ENCODE measurements around the gene KLHL35.

Gene KLHL35

GRCh38 chr11:75441804-75442132, 8.8 kb upstream of the KLHL35 start:
- FAIRE-seq, result no peak

DNA sequence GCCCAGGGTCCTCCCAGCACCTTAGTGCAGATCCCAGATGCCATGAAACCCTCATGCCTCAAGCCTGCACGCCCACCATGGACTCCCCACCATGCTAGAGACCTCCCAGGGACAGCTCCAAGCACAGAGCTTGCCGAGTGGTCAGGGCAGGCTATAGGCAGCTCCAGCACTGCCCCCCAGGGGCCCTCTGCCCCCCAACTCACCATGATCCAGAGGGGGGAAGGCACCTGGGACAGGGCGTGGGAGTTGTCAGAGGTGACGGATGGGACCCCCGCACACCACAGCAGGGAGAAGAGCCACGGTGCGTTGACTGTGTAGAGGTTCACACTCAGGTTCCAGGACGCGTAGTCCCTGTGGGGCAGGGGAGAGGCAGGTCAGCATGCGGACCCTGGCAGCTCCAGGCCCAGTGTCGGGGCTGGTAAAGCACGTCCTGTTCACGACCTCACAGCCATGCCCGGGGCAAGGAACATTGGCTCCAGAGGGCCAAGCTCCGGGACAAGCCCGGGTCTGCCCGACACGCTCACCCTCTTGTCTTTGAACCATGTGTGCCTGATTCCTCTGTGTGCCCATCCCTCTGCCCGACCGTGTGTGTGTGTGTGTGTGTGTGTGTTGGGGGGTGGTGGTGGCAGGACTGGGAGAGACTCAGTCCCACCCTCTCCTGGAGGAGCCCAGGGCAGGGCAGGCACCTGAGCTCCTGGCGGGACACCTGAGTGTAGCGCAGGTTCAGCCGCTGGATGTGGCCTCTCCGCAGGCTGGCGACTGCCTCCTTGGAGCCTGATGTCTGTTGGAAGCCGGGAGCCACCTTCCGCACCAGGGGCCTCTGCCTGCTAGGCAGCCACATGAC, 8.2 kb upstream of the KLHL35 start:
- no peak for FAIRE-seq

DNA sequence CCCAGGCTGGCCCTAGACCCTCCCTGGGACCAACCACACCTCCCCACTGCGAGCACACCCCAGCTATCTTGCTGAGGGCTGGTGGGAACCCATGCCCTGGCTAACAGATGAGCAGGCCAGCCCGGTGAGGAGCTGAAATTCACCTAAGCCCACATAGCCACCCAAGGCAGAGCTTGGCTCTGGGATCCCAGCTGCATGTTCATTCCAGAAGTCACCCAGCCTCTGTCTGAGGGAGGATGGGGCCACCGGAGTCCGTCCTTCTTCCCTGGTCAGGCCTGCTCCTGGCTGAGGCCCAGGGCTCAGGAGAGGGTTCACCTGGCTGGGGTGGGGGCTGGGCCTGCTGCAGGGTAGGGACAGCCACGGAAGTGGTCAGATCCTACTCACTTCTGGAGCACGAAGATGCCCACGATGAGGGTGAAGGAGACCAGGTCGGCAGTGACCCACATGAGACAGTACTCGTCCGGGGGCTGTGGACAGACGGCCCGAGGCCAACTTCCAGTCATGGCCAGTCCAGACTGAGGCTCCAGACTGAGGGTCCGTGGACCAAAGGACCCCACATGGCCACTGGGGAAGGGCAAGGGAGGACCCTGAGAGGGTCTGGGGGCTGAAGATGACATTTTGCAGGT, 6.6 kb upstream of the KLHL35 start:
- FAIRE-seq, result no peak

GRCh38 chr11:75439026-75439425, 6.0 kb upstream of the KLHL35 start:
- no peak for FAIRE-seq

- no peak for FAIRE-seq
Measured at GRCh38 chr11:75437966-75438659, 5.1 kb upstream of the KLHL35 start.

- FAIRE-seq, result no peak
Measured at GRCh38 chr11:75436806-75437205, 3.8 kb upstream of the KLHL35 start.

- no peak for FAIRE-seq
Measured at GRCh38 chr11:75435571-75435925, 2.5 kb upstream of the KLHL35 start.

- FAIRE-seq, result no peak
Measured at GRCh38 chr11:75434886-75435570, 2.0 kb upstream of the KLHL35 start.

GRCh38 chr11:75434051-75434450, 1.0 kb upstream of the KLHL35 start:
- no peak for FAIRE-seq

DNA sequence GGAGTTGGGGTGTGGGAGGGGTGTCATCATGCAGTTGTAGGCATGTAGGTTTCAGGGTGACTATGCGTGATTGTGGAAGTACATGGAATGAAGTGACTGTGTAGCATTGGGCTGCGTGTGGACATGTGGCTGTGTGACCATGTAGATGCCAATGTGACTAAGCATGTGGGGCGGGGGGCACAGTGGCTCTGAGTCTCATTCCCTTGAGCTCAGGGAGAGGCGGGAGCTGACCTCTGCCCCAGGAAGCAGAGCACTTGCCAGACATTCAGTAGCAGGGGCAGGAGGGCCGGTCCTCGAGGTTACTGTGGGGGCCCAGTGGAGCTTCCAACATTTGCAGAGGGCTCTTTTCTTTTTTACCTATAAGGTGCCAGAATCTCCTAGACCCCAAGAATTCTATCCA, 440 bp upstream of the KLHL35 start:
- FAIRE-seq, result no peak

DNA sequence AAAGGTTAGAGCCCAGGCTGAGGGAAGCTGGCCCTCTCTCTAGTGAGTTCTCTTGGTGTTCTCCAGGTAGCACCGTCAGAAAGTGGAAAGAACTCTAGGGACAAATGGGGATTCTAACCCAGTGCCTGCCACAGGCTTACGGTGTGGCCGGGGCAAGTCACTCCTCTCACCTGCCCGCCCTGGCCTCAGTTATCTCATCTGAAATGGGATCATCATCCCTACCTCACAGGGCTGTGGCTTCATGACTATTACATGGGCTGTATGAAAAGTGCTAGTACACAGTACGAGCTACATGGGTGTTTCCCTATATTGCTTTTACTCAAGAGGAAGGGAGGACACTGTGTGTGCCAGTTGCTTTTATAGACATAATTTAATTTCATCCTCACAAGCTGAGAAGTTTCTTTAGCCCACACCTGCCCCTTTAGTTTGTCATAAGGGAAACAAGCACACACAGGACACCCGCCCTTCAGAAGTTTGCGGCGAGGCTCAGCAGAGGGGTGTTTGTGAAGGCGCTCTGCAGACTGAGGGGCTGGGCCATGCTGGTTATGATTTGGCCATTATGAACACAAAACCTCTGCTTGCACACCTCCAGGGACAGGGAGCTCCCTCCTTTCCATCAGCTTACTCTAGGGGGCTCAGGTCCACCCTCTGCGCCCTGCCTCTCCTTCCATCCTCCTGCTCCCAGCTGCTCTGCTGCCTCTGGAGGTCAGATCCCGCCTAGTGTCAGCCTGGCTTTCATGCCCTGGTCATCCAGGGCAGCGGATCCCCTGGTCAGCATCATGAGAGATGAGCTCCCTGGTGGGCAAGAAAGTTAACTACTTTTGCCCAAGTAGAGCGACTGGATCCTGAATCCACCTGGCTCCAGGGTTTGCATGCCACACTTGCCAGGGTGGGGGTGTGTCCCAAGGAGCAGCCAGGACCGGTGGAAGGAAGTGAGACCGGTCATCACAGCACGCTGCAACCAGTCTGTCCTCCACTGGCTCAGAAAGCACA, 1.2 kb downstream of the KLHL35 start:
- FAIRE-seq, result no peak

DNA sequence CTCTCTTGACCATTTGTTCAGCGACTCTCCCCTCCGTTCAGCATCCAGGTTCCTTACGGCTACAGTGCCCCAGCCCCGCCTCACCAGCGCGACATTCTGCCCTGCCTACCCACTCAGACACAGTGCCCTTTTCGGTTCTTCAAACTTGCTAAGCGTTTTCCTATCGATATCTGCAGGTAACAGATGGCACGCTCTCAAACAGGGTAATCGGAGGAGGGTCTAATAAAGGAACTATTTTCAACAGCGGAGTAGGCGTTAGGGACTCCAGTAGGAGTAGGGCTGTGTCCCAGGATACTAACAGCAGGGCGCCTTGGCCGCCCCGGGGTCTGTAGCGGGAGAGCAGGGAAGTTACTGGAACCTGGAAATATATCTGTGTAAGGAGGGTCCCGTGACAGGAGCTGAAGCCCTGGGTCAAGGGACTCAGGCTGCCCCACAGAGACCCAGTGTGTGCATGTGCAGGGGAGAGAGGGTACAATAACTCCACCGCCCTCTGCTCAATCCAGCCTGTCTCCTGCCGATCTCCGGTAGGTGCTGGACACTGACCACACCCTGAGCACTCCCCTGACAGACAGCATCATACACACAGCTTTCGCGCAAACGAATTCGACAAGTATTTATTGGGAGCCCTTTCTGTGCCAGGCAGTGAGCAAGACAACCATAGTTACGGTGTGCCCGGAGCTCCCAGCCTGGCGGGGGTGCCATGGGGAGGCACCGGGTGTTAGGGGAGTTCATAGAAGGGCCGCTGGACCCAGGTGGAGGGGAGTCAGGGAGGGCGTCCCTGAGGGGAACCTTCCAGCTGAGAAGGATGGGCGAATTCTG, 2.1 kb downstream of the KLHL35 start:
- FAIRE-seq, result no peak

DNA sequence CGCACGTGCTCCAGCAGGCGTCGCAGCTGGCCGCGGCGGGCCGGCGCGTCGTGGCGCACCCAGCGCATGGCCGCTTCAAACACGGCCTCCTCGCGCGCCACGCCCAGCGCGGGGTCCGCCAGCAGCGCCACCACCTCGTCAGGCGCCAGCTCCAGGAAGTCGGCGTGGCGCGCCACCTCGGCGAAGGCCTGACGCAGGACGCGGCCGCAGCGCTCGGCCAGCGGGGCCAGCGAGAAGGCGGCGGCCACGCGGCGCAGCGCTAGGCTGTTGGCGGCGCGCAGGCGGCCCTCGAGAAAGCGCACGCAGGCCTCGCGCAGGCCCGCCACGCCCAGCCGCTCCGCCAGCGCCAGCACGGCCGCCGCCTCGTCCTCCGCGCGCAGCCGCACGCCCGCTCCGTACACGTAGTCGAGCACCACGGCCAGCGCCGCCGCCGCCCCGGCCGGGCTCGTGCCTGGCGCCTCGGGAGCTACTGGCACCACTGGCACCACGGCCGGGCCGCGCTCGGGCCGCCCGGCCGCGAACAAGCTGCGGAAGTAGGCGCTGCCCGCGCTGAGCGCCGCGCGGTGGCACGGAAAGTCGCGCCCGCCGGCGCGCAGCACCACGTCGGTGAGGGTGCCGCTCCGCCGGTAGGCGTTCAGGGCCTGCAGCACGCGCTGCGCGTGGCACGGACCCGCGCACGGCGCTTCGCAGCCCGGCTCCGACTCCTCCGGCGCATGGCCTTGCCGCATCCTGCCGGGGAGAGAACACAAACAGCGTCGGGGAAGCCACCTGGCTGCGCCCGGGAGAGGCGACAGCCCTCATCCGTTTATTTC, 2.9 kb downstream of the KLHL35 start:
- no peak for FAIRE-seq

DNA sequence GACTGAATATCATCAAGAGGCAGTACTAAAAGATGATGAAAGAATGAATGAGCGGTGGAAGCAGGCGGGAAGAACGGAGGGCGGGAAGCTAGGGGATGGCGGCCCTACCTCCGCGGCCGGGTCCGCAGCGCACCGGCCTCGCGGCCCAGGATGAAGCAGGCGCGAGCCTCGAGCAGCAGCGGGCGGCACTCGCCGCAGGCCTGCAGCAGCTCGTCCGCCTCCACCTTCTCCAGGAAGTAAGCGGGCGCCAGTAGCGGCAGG, 3.4 kb downstream of the KLHL35 start:
- no peak for FAIRE-seq

DNA sequence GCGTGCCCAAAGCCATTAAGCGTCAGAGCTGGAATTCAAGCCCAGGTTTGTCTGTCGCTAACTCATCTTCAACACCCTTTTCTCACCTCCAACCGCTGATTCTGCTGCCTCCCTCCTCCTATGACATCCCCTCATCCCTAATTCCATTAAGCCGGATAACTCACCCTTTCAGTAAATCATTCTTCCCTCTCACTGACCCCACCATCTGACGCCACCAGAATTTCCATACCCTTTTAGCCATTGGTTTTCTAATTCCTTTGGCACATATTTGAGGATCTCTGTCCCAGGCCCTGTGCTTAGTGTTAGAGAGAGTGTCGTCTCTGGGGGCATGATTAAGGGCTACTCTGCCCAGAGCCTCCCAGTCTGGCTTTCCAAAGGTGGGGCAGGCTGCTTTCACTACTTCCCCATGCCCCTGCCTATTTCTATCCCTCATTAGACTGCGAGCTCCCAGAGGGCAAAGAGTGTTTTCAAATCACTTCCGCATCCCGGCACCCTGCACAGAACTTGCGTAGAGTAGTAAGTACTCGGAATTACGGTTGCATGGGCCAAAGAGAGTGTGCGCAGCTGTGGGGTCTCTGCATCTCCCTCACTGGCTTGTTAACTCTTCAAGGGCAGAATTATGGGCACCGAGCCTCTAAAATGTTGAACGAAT, 3.9 kb downstream of the KLHL35 start:
- FAIRE-seq, result no peak

GRCh38 chr11:75428281-75428724, 4.7 kb downstream of the KLHL35 start:
- no peak for FAIRE-seq

DNA sequence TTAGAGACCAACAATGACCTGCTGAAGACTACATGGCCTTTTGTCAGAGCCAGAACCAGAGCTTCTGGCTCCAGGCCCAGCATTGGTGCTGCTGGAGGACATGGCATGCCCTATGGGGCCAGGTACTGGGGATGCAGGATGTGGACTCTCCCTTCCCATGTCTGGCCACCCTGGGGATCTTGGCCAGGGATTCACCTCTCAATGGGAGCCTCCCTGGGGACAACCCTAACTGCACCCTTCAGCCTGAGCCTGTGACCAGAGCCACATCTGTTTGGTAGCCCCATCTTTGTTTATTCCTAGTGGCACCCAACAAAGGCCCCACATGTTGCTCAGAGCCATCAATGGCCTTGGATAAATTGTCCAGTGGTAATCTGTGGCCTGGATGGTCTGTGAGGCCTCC, 5.8 kb downstream of the KLHL35 start:
- FAIRE-seq, result no peak

DNA sequence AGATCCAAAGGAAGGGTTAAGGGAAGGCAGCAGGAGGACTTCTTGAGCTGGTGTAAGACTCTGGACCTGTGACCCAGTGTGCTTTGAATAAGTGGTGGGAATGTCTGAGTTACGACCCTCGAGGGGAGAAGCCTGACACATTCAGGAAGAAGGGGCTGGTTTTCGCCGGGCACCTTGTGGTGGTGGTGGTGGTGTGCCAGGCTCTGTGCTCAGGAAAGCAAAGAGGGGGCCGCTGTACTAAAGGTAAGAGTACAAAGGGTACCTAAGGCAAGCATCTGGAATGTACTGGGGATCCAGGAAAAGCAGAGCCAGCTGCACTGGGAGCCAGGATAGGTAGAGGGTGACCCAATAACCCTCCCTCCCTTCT, 6.3 kb downstream of the KLHL35 start:
- no peak for FAIRE-seq

DNA sequence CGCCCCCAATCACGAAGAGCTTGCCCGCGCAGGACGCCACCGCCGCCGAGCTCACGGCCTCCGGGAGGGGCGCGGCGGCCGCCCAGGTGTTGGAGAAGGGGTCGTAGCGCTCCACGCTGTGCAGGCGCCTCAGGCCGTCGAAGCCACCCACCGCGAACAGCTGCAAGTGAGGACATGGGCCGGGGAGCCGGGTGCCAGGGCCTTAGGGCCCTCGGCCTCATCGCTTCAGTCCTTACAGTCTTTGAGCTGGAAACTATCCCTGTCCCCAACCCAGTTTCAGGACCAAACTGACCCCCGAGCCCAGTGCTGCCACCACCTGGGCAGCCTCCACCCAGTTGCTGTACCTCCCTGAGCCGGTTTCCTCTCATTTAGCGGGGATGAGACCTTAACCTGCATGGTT, 7.6 kb downstream of the KLHL35 start:
- no peak for FAIRE-seq

DNA sequence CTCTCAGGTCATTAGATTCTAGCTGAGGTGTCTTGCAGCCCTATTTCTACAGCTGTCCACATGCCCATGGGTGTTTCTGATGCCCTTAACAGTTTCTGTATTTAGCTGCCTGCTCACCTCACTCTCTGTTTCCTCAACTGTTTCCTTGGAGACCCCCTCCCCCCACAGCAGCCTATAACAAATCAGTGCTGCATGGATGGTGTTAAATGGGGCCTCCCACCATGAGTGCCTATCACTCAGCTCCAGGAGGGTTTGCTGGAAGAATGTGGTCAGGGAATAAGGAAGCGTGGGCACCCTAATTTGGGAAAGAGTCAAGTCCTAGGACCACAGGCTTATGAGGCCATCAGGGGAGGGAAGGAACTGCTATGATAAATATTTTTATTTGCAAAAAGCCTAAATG, 8.6 kb downstream of the KLHL35 start:
- no peak for FAIRE-seq
